Activated CD4-positive, alpha-beta T cell treated with anti-CD3 and anti-CD28 coated beads for 24 hours (primary cell): ENCODE results near the gene DGKE.

ENCODE experiments used
- DNase-seq, 2 donors: peaks; one replicate each; pipeline ENCODE4 v3.0.0-alpha.2; 2020; ENCODE audit warnings: low read depth in 2 of 2

The DGKE gene

DNA sequence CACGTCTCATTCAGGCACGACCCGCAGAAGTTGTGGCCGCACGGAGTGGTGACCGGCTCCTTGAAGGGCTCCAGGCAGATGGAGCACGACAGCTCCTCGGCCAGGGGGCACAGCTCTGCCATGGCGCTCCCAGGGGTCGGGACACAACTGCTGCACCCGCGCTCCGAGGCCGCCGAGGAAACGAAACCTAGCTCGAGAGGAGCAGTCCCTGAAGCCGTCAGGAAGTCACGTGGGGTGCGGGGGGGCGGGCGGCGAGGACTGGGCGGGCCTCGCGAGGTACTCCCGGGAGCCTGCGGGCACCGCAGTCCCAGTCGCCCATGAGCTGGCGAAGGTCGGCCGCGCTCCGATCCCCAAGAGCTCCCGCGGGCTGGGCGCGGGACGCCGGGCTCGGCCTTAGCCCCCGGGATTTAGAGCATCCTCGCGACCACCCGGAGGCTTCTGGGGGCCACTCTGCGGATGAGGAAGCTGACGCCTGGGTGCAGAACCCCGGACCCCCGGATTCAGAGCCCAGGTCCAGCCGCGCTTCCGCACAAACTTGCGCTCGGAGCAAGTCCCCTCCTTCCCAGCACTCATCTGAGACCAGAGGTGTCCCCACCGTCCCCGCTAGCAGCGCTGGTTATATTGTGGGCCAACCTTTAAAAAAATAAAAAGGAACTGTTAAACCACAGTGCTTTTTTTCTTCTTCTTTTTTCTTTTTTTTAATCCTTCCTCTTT is 80.1 kb downstream of the DGKE start, which contains the start of gene TRIM25:
Gene TRIM25 (minus strand): TSS at position 183 of the 714 bp plus-strand sequence. CDS start 61 bp downstream, at position 122.
- peak; percentile 83 to 92 for DNase-seq

DNA sequence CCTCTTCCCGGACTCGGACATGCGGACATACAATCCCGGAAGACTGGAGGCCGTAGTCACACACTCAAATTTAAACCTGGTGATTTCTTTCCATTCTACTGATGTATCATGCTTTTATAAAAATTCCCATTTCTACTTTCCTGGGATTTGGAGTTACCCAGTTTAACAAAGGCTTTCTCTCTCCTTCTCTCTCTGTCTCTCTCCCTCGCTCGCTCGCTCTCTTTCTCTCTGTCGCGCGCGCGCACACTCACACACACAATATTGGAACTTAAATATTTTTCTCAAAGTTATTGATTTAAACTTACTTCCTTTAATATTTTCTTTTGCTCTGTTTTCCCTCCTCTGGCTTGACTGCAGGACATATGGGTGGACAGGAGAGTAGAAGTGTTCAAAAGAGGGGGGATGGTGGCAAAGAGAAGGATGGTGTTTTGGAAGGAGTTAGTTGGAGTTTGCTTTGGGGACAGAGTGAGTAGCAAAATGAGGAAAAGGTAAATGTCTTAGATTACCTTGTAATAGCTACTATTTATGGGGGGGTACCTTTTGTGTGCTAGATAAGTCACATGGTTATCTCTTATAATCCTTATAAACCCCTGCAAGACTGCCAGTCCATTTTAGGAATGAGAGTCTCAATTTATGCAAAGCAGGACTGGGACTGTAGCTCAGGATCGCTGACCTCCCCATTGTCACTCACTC is 80.8 kb downstream of the DGKE start:
- no peak for DNase-seq

DNA sequence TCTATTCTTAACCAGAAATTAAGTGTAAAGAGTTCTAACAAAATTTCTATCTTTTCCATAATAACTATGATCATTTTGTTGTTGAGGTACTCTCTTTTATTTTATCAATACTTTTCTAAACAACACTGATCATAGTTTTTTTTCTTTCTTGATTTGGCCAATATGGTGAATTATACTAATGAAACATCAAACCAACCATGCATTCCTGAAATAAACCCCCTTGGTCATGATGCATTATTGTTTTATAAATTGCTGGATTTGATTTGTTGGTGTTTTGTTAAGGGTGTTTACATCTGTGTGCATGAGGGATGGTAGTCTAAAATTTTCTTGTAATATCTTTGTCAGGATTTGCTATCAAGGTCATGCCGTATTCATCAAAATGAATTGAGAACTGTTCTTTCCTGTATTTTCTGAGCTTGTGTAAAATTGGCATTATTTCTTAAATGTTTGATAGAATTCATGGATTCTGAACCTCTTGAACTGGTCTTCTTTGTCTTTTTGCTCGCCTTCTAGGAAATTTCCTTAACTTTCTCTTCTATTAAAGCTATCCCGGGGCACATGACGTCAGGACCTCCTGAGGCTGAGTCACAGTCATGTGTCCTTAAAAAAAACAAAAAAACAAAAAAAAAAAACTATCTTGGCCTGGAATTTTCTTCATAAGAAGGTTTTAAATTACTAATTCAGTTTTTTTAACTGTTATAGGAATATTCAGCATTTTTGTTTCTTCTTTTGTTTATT is 83.8 kb downstream of the DGKE start:
- DNase-seq: no peak

DNA sequence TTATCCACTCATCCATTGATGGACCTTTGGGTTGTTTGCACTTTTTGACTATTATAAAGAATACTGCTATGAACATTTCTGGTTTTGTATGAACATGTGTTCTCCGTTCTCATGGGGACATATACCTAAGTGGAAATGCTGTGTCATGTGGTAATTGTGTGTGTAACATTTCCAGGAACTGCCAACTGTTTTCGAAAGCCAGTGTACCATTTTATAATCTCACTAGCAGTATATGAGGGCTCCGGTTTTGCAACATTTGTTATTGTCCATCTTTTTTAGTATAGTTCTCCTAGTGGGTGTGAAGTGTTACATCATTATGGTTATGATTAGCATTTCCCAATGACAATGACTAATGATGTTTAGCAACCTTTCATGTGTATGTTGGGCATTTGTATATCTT is 85.0 kb downstream of the DGKE start:
- DNase-seq: no peak
